HG02763 (cell line): Measurements from ENCODE around the gene SHLD1.
"Not testable (repeated sequence)": the region's sequence is repeated elsewhere in the genome, so short reads cannot be mapped to it uniquely, and the experiment has no call there.

Experiments
- ATAC-seq: cut with Tn5 transposase; IDR thresholded peaks from one replicate; pipeline ENCODE4 v1.9.1; 2021; ENCODE audit warnings: mild to moderate bottlenecking, moderate library complexity; ENCODE audit not compliant: unreplicated experiment

The SHLD1 gene

DNA sequence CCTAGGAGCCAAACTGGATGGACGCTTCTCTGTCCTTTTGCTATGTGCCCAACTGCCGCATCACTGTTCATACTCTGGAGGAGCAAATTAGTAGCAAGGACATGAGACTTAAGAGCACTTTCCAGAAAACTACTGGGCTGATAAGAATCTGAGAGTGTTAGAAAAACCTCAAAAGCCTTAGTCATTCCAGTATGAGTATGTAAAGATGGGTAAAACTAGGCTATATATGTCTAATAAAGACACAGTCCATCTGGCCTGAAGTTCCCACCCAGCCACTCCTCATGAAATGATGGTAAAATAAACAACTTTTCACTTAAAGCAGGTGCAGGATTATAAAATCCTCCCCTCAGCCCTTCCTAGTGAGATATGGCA is 30.6 kb downstream of the SHLD1 start:
- no peak for ATAC-seq

DNA sequence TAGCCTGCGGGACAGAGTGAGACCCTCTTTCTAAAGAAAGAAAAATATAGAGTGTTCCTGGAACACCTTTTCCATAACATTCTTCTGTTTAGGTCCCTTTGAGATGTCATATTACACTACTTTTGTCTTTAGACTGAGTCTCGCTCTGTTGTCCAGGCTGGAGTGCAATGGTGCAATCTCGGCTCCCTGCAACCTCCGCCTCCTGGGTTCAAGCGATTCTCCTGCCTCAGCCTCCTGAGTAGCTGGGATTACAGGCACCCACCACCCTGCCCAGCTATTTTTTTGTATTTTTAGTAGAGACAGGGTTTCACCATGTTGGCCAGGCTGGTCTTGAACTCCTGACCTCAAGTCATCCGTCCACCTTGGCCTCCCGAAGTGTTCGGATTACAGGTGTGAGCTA is 31.2 kb downstream of the SHLD1 start:
- not testable (repeated sequence) for ATAC-seq

DNA sequence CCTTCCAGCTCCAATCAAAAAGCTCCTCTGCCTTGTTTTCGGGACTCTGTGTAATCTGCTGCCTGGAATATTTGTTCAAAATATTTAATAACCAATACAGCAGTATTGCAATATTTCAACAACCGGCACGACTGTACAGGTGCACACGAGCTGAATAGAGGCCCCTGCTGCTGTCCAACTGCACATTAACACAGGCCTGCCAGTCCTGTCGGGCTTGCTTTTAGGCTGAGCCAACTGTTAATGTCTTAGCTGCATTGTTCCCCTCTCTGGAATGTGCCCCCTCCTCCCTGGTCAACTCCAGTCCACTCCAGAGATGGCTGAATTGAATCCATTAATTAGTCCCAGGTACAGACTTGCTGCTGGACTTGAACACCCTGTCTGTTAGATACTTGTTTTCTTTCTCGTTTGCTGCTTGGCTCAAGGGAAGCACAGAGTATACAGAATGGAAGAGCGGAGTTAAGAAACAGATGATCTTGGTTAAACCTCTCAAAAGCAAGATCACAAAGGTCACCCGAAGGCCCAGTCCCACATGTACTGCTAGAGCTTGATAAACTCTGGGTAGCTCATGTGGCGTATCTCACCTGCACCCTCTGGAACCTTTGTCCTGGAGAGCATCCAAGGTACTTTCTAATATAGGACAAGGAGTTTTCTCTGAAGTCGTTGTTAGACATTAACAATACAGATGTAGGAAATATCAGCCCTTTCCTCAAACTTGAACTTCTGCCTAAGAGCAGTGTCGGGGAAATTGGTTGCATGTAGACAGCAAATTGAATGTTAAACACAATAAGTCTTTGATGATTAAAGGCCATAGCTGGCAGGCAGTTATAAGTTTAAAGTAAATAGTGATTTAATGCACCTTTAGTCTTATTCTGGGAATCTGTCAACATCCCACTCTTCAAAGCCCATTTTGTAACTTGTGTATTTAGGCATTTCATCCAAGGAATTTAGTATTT is 31.9 kb downstream of the SHLD1 start:
- ATAC-seq, result no peak

DNA sequence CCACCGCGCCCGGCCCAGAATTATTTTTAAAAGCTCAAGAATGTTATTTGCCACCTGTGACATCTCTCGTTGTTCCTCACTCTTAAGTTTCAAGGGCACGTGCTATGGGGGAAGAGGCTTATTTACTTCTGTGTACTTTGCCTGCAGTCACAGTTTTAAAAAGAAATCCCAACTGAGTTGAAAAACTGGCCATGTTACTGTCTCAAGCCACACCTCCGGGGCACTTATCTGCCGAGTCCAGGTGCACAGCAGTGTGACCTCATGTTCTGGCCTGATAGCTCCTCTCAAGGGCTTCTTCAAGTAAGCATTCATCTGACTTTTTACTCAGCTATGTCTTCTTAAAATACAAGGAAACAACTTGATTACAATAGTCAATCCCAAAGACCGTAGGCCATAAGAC is 34.5 kb downstream of the SHLD1 start:
- no peak for ATAC-seq

DNA sequence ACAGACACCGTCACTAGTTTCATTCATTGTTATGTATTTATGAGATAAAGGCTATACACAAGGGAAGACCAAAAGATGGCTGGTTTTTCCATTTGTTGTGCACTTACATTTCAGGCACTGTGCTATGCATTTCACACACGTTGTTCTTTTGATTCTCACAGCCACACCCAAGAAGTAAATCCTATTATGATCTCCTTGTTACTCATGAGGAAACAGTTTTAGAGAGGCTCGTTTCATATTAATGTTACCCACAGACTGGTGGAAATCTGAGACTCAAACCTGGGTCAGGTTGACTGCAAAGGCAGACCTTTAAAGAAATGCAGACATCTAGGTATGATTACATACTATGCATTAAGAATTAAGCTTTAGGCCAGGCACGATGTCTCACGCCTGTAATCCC is 34.9 kb downstream of the SHLD1 start:
- ATAC-seq, result no peak

DNA sequence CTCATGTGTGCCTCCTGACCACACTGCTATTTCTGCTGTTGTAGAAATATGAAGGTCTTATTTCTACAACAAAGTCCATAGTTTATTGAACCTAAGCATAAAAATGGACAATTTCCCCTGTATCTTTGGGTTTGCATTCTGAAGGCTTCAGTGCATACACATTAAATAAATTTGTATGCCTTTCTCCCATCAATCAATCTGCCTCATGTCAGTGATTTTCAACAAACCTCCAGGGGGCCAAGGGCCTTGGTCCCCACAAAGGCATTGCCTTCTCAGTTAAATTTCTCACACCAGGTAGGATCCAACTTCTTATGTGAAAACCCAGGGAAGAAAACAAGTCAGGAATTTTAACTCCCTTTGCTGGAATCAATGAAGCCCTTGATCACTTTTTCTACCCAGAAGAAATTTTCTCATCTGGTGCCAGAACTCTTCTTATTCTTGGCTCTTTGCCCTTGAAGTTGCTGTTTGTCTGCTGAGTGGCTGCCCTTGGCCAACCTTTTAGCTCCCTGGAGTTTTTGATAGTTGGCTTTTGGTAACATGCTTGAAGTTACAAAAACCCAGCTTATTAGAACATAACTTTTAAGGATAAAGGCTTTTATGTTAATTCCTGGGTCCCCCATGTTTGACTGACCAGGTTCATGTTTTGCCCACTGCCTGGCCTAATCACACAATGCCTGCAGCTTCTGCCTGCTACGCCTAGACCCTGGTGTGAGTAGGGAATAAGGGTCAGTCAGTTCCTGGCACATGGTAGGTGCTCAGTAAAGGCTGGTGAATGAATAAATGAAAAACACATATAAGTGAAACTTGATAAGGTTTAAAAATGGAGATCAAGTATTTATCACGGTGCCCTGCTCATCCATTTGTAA is 37.0 kb downstream of the SHLD1 start:
- no peak for ATAC-seq

DNA sequence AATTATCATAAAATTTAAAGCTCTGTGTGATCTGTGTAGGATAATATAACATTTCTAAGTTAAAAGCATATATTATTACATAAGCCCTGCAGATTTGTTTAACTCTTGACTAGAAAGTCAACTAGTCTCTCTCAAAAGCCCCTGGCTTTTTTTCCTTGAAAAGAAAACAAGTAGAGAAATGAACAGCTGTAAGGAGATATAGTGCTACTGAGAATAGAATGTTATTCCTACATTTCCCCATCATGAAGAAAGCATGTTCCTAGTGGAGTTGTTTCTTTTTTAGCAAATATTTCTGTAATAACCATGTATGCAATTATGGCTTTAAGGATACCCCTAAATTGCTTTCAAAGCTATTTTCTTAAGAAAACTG is 37.6 kb downstream of the SHLD1 start:
- ATAC-seq, result no peak

DNA sequence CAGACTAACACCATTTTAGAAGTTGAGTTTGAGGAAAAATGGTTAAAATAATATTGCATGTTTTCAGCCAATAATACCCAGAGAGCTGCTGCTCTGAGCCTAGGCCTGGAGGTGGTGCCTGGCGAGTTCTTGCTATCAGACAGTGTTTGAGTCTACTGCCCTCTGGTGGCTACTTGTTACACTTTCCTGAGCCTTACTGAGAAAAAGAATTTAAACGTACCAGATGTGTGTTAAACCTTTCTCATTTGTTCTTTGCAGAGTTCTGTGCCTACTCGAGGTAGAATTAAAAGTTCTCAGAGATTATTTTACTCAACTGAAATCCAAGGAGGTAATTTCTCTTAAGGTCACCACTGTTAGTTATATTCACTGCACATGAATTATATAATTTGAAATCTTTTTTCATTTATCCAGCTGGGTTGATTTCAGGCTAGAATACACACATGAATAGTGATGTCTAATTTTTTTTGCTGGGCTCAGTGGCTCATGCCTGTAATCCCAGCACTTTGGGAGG is 38.2 kb downstream of the SHLD1 start:
- peak; percentile 77 for ATAC-seq

DNA sequence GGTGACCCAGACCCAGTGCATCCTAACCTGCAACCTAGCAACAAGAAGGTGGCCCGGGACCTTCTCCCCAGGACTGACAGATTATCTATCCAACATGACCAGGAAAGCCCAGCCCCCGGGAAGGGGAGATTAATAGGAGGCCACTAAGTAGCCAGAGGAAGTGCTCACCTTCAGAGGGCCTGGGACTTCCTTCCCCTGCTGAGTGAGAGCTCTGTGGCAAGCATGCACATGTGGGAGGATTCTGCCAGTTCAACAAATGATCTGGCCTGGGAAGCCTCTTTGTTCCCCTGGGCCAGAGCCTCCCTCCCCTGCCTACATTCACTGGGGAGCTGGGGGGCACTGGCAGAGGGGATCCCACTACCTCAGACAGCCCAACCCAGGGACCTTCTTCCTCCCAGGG is 39.6 kb downstream of the SHLD1 start:
- no peak for ATAC-seq

DNA sequence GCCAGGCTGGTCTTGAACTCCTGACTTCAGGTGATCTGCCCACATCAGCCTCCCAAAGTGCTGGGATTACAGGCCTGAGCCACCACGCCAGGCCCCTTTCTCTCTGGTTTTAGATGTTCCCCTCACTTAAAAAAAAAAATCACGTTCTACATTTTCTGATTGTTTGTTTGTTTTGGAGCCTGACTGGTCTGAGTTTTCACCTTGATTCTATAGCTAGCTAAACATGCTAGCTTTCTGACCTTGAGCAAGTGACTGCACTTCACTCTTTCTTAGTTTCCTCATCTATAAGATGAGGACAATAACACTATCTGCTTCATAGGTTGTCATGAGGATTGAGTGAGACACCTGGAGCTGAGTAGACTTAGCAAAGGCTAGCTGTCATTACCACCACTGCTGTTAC is 43.7 kb downstream of the SHLD1 start:
- no peak for ATAC-seq

DNA sequence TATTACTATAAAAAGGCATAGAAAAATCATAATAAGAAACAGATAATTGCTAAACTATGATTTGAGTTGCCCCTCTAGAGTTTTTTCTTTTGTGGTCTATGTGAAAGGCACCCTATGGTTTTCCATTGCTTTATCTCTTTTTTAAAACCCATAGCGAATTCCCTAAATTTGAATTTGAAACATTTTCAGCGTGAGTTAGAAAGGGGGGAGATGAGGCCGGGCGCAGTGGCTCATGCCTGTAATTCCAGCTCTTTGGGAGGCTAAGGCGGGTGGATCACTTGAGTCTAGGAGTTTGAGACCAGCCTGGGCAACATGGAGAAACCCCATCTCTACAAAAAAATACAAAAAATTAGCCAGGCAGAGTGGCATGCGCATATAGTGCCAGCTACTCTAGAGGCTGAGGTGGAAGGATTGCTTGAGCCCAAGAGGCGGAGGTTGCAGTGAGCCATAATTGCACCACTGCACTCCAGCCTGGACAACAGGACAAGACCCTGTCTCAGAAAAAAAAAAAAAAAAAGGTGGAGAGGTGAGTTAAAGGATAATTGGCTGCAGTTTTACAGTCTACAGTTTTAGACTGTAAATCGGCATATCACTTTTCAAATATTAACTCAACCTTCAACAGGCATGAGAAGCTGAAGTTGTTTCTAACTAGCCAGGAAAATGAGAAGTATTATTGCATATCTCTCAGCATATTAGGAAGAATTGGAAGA is 46.3 kb downstream of the SHLD1 start:
- no peak for ATAC-seq

DNA sequence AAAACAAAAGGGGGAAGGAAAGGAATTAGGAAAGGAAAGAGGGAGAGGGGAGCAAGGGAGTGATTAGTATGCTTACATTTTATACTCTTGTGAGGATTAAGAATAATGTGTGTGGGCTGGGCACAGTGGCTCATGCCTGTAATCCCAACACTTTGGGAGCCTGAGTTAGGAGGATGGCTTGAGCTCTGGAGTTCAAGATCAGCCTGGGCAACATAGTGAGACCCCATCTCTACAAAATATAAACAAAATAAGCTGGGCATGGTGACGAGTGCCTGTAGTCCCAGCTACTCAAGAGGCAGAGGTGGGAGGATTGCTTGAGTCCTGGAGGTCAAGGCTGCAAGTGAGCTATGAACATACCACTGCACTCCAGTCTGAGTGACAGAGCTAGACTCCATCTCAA is 47.0 kb downstream of the SHLD1 start:
- no peak for ATAC-seq

DNA sequence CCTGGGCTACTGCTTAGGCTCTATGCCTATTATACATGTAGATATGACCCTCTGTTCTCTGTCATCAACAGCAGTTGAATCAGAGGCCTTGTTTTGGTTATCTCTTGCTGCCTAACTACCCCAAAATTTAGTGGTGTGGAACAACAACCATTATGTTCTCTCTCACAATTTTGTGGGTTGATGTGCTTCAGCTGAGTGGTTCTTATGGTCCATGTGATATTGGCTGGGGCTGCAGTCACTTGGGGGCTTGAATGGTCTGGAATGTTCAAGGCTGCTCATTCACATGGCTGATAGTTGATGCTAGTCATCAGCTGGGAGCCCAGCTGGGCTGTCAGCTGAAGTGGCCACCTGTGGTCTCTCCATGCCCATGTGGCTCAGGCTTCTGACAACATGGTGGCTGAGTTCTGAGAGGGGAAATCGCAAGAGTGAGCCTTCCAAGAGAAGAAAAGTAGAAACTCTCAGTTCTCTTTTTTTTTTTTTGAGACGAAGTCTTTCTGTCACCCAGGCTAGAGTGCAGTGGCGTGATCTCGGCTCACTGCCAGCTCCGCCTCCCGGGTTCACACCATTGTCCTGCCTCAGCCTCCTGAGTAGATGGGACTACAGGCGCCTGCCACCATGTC is 47.8 kb downstream of the SHLD1 start:
- peak; percentile 93 for ATAC-seq

DNA sequence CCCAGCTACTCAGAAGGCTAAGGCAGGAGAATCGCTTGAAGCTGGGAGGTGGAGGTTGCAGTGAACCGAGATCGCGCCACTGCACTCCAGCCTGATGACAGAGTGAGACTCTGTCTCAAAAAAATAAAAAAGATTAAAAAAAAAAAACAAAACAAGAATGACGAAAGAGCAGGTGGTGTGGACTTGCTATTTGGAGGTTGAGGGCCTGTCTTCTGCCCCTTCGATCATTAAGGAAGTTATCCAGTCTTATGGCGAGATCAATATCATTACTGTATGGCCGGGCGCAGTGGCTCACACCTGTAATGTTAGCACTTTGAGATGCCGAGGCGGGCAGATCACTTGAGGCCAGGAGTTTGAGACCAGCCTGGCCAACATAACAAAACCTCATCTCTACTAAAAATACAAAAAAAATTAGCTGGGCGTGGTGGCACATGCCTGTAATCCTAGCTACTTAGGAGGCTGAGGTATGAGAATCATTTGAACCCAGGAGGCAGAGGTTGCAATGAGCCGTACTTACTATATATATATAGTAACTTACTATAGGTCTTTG is 53.6 kb downstream of the SHLD1 start:
- not testable (repeated sequence) for ATAC-seq

DNA sequence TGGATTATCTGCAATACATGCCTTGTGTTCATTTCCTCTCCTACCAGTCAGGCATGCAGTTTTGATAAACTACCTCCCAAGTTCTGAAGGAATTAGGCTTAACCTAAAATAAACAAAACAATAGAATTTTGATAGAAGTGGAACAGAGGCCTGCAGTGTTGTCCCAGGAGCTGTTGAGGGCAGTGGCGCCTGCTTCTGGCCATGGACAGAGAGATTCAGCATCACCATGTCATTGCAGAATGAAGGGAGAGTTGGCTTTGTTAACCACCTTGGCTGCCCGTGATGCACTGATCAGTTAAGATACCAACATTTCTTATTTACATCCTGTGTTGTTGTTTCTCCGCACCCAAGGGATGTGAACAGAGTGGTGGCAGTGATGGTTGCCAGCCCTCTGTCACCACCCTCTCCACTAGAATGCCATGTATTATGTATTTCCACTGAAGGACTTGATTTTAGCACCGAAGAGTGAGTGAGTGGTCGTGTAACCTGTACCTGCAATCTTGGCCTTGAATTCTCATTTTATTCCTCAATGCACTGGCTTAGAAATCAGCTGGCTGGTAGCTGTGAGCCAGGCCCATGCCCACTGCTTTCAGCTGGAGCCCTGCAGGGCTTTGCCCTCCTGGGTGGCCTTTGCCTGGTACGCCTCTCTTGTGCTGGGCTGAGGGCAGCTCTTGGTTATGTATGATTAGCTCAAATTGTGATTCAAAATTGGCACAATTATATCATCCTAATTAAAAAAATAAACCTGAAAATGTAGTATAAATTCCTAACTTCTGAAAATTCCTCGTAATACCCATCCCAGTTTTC is 56.5 kb downstream of the SHLD1 start:
- no peak for ATAC-seq

DNA sequence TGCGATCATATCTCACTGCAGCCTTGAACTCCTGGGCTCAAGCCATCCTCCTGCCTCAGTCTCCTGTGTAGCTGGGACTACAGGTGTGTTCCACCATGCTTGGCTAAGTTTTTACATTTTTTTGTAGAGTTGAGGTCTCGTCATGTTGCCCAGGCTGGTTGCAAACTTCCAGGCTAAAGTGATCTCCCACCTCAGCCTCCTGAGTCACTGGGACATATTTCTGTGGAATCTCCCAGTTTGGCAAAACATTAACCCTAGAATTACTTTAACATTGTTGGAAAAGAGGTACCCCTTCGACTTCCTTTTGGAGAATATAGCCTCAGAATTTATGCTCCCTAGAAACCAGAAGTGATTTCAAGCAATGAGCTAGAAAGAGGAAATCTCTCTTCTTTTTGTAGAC is 57.2 kb downstream of the SHLD1 start:
- no peak for ATAC-seq

DNA sequence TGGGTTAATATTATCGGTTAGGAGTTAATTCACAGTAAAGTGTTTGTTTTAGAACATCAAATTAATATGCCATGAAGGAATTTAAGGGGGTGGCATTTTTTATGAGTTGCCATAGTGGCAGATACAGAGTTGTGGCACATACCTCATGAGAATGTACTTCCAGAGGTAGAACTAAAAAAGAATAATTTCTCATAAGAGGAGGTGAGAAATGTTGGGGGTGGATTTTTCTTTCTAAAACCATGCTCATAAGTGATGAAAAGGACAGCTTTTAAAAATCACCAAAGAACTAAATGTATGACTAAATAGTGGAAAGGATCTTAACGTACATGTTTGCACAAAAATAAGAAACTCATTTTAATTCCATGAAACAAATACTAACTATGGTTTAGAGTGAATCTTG is 58.7 kb downstream of the SHLD1 start:
- no peak for ATAC-seq

DNA sequence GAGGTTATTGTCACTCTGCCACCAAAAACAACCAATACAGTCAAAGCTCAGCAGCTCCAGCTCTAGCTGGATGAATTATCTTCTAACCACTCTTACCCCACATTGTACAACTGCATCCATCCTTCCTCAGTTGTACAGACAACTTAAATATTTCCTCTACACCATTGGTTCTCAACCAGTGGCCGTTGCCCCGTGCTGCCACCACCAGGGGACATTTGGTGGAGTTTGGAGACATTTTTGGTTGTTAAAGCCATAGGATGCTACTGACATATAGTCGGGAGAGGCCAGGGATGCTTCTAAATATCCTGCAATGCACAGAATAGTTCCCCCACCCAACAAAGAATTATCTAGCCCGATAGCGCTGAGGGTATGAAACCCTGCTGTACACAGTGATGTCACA is 59.3 kb downstream of the SHLD1 start:
- ATAC-seq, result no peak

DNA sequence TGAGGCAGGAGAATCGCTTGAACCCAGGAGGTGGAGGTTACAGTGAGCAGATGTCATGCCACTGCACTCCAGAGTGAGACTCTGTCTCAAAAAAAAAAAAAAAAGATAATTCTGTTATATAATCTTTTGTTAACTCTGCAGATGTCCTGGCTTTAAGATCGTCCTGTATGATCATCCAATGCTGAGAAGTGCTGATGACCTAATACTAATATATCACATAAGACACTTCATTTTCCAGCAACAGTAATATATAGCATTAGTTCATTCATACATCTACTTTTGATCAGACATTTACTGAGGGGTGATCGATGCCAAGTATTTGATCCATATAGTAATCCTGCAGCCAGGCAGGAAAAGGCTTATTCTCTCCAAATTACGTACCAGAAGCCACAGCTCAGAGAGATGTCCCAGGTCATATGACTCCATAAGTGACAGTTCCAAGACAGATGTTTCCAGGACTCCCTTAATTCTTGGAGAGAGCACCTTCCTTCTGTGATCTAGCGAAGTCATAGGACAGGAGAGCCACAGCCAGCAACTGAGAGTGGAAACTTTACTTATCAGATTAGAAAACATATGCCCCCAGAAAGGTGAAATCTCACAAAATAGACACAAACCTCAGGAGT is 60.7 kb downstream of the SHLD1 start:
- ATAC-seq, result no peak
